Activated CD8-positive, alpha-beta memory T cell treated with anti-CD3 and anti-CD28 coated beads for 4 hours (primary cell): ENCODE measurements around the gene TBXAS1.
"Not testable (repeated sequence)": the region's sequence is repeated elsewhere in the genome, so short reads cannot be mapped to it uniquely, and the experiment has no call there.

Source experiments
- DNase-seq, 2 donors: peaks; one replicate each; pipeline ENCODE4 v3.0.0-alpha.2; 2020; ENCODE audit warnings: low read depth in 2 of 2

TBXAS1 gene

DNA sequence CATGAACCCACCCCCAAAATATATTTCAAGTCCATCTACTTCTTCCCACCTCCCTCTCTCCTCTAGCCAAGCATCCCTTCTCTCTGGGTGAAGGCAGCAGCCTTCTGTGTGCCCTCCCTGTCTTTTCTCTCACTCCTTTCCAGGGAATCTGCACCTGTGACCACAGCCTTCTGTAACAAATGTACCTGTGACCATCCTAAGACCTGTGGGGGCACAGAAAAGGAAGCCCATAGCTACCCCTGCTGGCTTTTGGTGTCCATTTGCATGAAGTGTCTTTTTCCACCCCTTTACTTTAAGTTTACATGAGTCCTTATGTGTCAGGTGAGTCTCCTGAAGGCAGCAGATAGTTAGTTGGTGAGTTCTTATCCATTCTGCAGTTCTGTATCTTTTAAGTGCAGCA is 2.0 kb upstream of the TBXAS1 start:
- no peak for DNase-seq

DNA sequence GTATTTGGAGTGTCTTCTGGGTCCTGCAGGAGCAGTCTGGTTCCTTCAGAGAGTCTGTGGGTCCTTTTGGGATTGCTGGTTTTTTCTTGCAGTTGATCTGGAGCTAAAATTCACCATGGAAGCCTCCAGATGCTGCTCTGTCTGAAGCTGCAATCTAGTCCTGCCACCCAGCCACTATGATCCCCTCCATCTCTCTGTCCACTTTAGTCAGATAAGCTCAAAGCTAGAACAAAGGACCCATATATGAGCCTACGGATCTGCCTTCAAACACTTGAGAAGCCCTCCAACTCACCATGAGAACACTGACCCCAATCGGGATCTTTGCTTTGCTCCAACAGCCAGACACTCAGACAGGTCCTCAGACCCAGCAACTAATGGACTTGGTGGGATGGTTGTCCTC is 618 bp upstream of the TBXAS1 start:
- no peak for DNase-seq

GRCh38 chr7:139829775-139830117 is 682 bp downstream of the TBXAS1 start:
- DNase-seq, result no peak

DNA sequence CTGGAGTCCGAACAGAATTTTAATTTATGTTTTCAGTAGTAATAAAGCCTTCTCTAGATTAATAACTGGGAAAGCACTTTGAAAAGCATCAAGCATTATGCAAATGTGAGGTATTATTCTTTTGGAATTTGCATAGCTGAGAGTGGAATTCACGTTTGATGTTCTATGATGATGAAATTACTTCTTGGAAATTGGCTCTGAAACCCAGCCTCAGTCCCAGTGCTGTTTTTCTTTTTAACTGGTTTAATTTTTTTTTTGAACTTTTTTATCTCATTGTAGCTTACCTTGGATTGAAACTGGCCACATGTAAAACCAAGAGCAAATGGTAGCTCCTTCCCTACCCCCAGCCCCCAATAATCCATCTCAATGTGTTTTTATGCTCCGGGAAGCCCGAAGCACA is 1.2 kb downstream of the TBXAS1 start:
- no peak for DNase-seq

DNA sequence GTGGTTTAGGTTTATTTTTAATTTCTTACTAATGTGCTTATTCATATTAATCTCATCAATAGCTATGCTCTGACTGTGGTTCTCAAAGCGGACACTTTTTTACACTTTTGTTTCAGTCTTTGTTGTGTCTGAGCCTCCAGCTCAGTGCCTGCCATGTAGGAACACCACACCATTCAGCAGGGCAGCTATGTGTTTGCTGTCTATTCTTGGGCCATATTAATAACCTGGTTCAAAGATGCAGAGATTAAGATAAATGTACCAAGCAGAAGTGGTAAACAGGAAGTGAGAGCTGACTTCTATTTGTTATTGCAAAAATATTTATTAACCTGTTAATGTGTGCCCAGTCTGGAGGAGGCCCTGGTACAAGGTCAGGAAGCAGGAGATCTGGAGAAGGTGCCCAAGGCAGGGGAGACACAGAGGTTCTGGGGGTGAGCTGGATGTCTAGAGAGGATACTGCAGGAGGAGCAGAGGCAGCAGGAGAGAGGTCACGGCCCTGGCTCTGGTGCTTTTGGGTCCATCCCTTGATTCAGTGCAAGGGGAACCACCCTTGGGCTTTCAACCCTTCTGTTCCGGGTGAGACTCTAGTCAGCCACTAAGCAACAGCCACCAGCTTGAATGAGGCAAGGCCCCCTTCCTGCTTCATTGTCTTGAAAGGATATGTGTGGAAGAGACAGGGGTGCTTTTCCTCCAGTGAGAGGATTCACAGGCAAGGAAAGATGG is 1.9 kb downstream of the TBXAS1 start:
- no peak for DNase-seq

DNA sequence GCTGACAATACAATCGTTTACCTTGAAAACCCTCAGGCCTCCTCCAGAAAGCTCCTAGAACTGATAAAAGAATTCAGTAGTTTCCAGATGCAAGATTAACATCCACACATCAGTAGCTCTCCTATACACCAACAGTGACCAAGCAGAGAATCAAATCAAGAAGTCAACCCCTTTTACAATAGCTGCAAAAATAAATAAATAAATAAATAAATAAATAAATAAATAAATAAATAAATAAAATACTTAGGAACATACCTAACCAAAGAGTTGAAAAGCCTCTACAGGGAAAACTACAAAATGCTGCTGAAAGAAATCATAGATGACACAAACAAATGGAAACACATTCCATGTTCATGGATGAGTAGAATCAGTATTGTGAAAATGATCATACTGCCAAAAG is 6.8 kb downstream of the TBXAS1 start:
- DNase-seq, result not testable (repeated sequence)

DNA sequence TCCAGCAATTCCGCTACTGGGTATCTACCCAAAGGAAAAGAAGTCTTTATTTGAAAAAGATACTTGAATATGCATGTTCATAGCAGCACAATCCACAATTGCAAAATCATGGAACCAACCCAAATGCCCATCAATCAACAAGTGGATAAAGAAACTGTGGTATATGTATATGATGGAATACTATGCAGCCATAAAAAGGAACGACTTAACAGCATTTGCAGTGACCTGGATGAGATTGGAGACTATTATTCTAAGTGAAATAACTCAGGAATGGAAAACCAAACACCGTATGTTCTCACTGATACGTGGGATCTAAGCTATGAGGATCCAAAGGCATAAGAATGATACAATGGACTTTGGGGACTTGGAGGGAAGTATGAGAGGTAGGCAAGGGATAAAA is 8.2 kb downstream of the TBXAS1 start:
- DNase-seq, result not testable (repeated sequence)

- no peak for DNase-seq
Observed at GRCh38 chr7:139838276-139838675, 9.2 kb downstream of the TBXAS1 start.

- no peak for DNase-seq
Observed at GRCh38 chr7:139838876-139839275, 9.8 kb downstream of the TBXAS1 start.

- no peak for DNase-seq
Observed at GRCh38 chr7:139840776-139841175, 11.7 kb downstream of the TBXAS1 start.

DNA sequence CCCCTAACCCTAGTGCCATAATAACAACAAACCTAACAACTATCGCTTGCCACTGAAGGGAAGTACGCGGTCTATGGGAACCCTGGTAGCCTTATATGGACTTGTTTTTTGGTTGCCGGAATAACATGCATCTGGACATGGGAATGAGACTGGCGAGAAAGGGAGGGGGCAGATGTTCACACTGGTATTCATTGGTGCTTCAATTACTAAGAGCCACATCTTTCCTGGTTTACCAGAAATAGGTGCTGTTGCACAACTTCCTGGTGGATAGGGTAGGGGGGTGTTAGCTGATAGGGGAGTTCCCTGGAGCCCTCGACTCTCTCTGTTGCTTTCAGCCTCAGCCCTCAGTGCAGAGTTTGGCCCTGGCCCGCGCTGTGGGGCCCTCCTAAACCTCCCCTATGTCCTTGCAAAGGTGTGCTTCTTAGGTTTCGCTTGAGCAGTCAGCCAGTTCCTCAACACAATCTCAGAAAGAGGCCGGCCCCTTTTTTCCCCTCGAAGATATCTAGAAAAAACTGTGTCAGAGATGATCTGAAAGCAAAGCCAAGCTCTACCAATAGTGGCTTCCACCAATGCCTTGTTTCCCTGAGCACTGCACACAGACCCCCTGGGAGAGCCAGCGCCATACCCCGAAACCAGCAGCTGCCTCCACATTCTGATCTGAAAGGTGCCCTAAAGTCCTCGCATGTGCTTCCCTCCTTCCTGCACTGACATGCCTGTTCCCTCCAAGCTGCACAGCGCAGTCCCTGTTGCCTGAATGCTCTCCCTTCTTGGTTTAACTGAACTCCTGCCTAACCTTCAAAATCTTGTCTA is 13.5 kb downstream of the TBXAS1 start:
- no peak for DNase-seq

DNA sequence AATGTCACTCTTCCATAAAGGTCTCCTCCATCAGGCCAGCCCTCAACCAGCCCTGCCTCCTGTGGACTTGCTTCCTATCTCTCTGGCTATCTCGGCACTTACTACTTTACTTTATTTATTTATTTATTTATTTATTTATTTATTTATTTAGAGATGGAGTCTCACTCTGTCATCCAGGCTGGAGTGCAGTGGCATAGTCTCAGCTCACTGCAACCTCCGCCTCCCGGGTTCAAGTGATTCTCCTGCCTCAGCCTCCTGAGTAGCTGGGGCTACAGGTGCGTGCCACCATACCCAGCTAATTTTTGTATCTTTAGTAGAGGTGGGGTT is 14.1 kb downstream of the TBXAS1 start:
- DNase-seq, result not testable (repeated sequence)

GRCh38 chr7:139844779-139845442 is 15.8 kb downstream of the TBXAS1 start:
- DNase-seq, result no peak

- DNase-seq, result no peak
Observed at GRCh38 chr7:139845443-139845805, 16.4 kb downstream of the TBXAS1 start.

- DNase-seq, result no peak
Observed at GRCh38 chr7:139846297-139846696, 17.2 kb downstream of the TBXAS1 start.

GRCh38 chr7:139848274-139848673 is 19.2 kb downstream of the TBXAS1 start:
- DNase-seq, result no peak

- no peak for DNase-seq
Observed at GRCh38 chr7:139850906-139851305, 21.8 kb downstream of the TBXAS1 start.

- DNase-seq, result no peak
Observed at GRCh38 chr7:139851770-139852481, 22.9 kb downstream of the TBXAS1 start.

GRCh38 chr7:139852482-139852845 is 23.4 kb downstream of the TBXAS1 start:
- DNase-seq, result no peak

- DNase-seq, result no peak
Observed at GRCh38 chr7:139853506-139854123, 24.6 kb downstream of the TBXAS1 start.

DNA sequence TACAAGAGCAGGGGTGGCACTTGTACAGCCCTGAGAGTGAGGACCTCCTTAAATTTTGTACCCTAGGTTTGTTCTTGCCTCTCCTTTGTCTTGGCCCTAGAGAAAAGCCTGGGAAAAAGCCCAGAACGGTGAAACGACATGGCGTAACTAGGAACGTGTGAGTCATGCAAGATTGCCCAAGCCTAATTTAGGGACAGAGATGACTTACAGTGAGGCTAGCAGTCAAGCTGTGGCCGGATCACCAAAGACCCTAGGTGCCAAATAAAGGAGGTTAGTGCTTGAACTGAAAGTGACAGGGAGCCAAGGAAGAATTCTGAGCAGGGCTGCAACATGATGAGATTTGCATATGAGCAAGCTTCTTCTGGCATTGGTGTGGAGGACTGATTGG is 25.1 kb downstream of the TBXAS1 start:
- no peak for DNase-seq
